Measurements from ENCODE around the gene PARP1. TPM values are rescaled to one million over a fixed set of nuclear protein-coding genes. Genes with fewer than 3 reads are reported as not detected.

PARP1 gene
- total RNA-seq, 3 donors from 2014 or later, result 209 to 218 (median 213) TPM

DNA sequence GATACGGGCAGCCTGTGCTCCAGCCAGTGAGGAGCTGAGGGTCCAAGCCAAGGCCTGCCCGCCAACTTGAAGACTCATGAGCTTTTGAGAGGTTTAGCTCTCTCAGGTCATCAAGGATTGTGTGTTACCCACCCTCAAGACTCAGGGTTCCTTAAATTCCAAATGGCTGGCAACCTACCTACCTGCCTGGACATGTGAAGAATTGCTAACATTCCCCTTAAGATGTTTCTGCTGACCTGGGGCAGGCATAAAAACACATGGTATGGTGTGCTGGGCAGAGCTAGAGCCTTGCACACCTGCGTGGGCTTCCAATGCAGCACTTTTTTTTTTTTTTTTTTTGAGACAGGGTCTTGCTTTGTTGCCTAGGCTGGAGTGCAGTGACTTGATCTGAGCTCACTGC lies 17.2 kb downstream of the PARP1 start:
- no peak for ATAC-seq
- Mint-ChIP-seq H3K4me1 (ENCODE audit: low read depth) (peaks cover 9% of the 10 kb centered on the region), H3K36me3 (ENCODE audit: insufficient read depth) (peaks cover 40% of the 10 kb centered on the region), H3K27me3 (ENCODE audit: low read depth) (no peaks in the 10 kb centered on the region), H3K9me3 (no peaks in the 10 kb centered on the region), H3K4me3 (no peak overlapping the region)
- no peak for DNase-seq

GRCh38 chr1:226388131-226388530 lies 19.8 kb downstream of the PARP1 start:
- H3K4me1 Mint-ChIP-seq (ENCODE audit: low read depth), result no peaks in the 10 kb centered on the region
- no peak for DNase-seq
- no peaks in the 10 kb centered on the region for H3K9me3 Mint-ChIP-seq
- H3K4me3 Mint-ChIP-seq, result no peak overlapping the region
- no peaks in the 10 kb centered on the region for H3K27me3 Mint-ChIP-seq (ENCODE audit: low read depth)
- peaks cover 48% of the 10 kb centered on the region for H3K36me3 Mint-ChIP-seq (ENCODE audit: insufficient read depth)
- no peak for ATAC-seq

DNA sequence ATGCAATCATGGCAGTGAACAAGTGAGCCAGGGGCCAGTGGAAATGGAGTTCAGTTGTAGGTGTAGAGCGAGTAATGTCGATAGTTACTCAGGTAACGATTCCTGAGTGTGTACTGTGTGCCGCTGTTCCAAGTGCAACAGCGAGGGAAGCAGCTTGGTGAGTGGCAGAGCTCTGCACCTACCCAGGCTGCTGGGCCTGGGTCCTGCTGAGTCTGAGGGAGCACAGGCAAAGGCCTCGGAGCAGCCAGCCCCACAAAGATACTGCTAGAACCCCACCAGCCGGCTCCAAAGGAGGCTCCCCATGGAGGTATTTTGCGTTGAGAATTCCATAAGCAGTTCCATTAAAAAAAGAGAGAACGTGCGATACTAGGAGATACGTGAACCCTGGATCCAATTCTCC lies 23.2 kb downstream of the PARP1 start:
- no peak for DNase-seq
- Mint-ChIP-seq H3K4me1 (ENCODE audit: low read depth) (peaks cover 4% of the 10 kb centered on the region), H3K4me3 (no peak overlapping the region), H3K9me3 (no peaks in the 10 kb centered on the region), H3K36me3 (ENCODE audit: insufficient read depth) (peaks cover 58% of the 10 kb centered on the region), H3K27me3 (ENCODE audit: low read depth) (no peaks in the 10 kb centered on the region)
- ATAC-seq, result no peak

GRCh38 chr1:226384040-226384439 lies 23.9 kb downstream of the PARP1 start:
- DNase-seq (no peak), ATAC-seq (no peak)
- peaks cover 4% of the 10 kb centered on the region for H3K4me1 Mint-ChIP-seq (ENCODE audit: low read depth)
- H3K4me3 Mint-ChIP-seq, result no peak overlapping the region
- H3K36me3 Mint-ChIP-seq (ENCODE audit: insufficient read depth), result peaks cover 61% of the 10 kb centered on the region
- no peaks in the 10 kb centered on the region for H3K27me3 Mint-ChIP-seq (ENCODE audit: low read depth)
- H3K9me3 Mint-ChIP-seq, result no peaks in the 10 kb centered on the region

DNA sequence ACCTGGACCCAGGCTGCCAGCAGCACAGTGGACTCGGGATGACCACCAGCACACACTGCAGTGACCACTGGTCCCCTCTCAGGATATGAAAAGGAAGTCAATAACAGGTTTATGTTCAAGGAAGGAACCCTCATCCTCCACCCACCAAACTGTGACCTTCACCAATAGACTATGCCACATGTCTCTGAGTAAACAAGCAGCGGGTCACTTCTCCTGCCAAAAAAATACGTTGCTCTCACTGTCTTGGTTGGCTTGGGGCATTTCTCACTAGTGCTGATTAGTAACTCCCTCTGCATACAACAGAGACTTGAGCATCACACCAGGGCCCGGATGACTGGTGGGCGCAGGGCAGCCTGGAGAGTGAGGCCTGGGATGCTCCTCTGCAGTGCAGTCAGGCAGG lies 25.9 kb downstream of the PARP1 start:
- DNase-seq (no peak), ATAC-seq (no peak)
- no peak overlapping the region for H3K4me3 Mint-ChIP-seq
- H3K27me3 Mint-ChIP-seq (ENCODE audit: low read depth), result no peaks in the 10 kb centered on the region
- H3K36me3 Mint-ChIP-seq (ENCODE audit: insufficient read depth), result peaks cover 65% of the 10 kb centered on the region
- H3K9me3 Mint-ChIP-seq, result no peaks in the 10 kb centered on the region
- H3K4me1 Mint-ChIP-seq (ENCODE audit: low read depth), result peaks cover 4% of the 10 kb centered on the region

- H3K36me3 Mint-ChIP-seq (ENCODE audit: insufficient read depth), result peaks cover 69% of the 10 kb centered on the region
- no peak for ATAC-seq
These were observed 26.5 kb downstream of the PARP1 start for GRCh38 chr1:226381226-226381998.

GRCh38 chr1:226378071-226378470 lies 29.8 kb downstream of the PARP1 start:
- no peaks in the 10 kb centered on the region for H3K9me3 Mint-ChIP-seq
- peaks cover 66% of the 10 kb centered on the region for H3K36me3 Mint-ChIP-seq (ENCODE audit: insufficient read depth)
- H3K27me3 Mint-ChIP-seq (ENCODE audit: low read depth), result no peaks in the 10 kb centered on the region
- no peak for ATAC-seq
- DNase-seq, result no peak
- H3K4me1 Mint-ChIP-seq (ENCODE audit: low read depth), result peaks cover 4% of the 10 kb centered on the region
- H3K4me3 Mint-ChIP-seq, result no peak overlapping the region

More at GRCh38 chr1:226381226-226381998, 26.5 kb downstream of the PARP1 start:
- no peaks in the 10 kb centered on the region for H3K27me3 Mint-ChIP-seq (ENCODE audit: low read depth)
- DNase-seq, result no peak
- H3K4me1 Mint-ChIP-seq (ENCODE audit: low read depth), result peaks cover 4% of the 10 kb centered on the region
- no peaks in the 10 kb centered on the region for H3K9me3 Mint-ChIP-seq
- no peak overlapping the region for H3K4me3 Mint-ChIP-seq

- ATAC-seq (no peak), DNase-seq (no peak)
- Mint-ChIP-seq H3K27me3 (ENCODE audit: low read depth) (no peaks in the 10 kb centered on the region), H3K4me1 (ENCODE audit: low read depth) (peaks cover 4% of the 10 kb centered on the region), H3K9me3 (no peaks in the 10 kb centered on the region), H3K36me3 (ENCODE audit: insufficient read depth) (peaks cover 68% of the 10 kb centered on the region), H3K4me3 (no peak overlapping the region)
These were observed 31.6 kb downstream of the PARP1 start for GRCh38 chr1:226376300-226376699.

- Mint-ChIP-seq H3K4me1 (ENCODE audit: low read depth) (no peaks in the 10 kb centered on the region), H3K27me3 (ENCODE audit: low read depth) (no peaks in the 10 kb centered on the region), H3K4me3 (no peak overlapping the region), H3K9me3 (no peaks in the 10 kb centered on the region), H3K36me3 (ENCODE audit: insufficient read depth) (peaks cover 52% of the 10 kb centered on the region)
- DNase-seq (no peak), ATAC-seq (no peak)
These were observed 34.5 kb downstream of the PARP1 start for GRCh38 chr1:226373376-226373775.

DNA sequence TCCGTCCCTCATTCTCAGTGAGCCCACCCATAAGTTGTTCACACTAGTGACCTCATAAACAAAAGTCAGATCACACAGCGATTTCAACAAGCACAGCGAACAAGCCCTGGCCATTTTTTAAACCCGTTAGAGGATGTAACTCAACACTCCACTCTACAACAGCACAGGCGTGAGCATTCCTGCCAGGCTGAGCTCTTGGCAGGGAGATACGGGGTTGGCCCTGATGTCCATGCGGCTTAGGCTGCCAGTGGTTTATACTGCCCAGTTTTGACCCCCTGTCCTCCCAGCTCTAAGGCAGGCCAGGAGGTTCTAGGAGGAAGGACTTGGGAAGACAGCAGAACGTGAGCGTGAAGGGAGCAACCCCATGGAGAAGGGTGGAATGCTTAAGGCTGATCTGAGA lies 35.0 kb downstream of the PARP1 start:
- ATAC-seq (no peak), DNase-seq (no peak)
- H3K27me3 Mint-ChIP-seq (ENCODE audit: low read depth), result no peaks in the 10 kb centered on the region
- H3K36me3 Mint-ChIP-seq (ENCODE audit: insufficient read depth), result peaks cover 47% of the 10 kb centered on the region
- H3K4me3 Mint-ChIP-seq, result no peak overlapping the region
- H3K9me3 Mint-ChIP-seq, result no peaks in the 10 kb centered on the region
- no peaks in the 10 kb centered on the region for H3K4me1 Mint-ChIP-seq (ENCODE audit: low read depth)

DNA sequence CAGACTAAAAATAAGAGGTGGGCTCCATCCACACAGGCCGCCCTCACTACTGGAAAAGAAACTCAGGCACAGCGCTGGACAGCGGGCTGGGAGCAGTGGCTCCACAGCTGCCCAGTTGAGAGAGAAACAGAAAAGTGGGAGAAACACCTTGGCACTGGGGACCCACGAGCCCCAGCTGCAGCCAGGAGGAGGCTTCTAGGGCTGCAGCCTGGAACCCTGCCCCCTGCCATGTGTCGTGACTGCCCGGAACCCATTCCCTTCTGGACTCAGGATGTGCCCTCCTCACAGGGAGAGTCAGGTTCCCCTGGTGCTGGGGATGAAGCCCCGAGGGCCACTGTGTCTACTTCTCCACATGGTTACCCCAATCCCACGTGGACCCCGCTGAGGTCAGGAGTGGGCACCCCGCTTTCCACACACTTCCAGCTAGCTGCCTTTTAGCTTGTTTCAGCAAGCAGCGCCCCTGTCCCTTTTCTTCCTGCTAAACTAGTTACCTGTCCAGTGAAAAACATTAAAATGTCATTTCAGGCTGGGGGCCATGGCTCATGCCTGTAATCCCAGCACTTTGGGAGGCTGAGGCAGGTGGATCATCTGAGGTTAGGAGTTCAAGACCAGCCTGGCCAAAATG lies 35.9 kb downstream of the PARP1 start:
- H3K9me3 Mint-ChIP-seq, result no peaks in the 10 kb centered on the region

GRCh38 chr1:226371027-226371694 lies 36.7 kb downstream of the PARP1 start:
- Mint-ChIP-seq H3K36me3 (ENCODE audit: insufficient read depth) (peaks cover 46% of the 10 kb centered on the region), H3K27me3 (ENCODE audit: low read depth) (no peaks in the 10 kb centered on the region), H3K4me1 (ENCODE audit: low read depth) (no peaks in the 10 kb centered on the region), H3K4me3 (no peak overlapping the region), H3K9me3 (no peaks in the 10 kb centered on the region)
- DNase-seq (no peak), ATAC-seq (no peak)

More for the DNA sequence above, 35.9 kb downstream of the PARP1 start:
- no peak for ATAC-seq
- Mint-ChIP-seq H3K4me3 (no peak overlapping the region), H3K36me3 (ENCODE audit: insufficient read depth) (peaks cover 46% of the 10 kb centered on the region), H3K27me3 (ENCODE audit: low read depth) (no peaks in the 10 kb centered on the region), H3K4me1 (ENCODE audit: low read depth) (no peaks in the 10 kb centered on the region)
- DNase-seq, result no peak

- Mint-ChIP-seq H3K9me3 (no peaks in the 10 kb centered on the region), H3K4me1 (ENCODE audit: low read depth) (no peaks in the 10 kb centered on the region), H3K27me3 (ENCODE audit: low read depth) (no peaks in the 10 kb centered on the region), H3K4me3 (no peak overlapping the region), H3K36me3 (ENCODE audit: insufficient read depth) (peaks cover 50% of the 10 kb centered on the region)
- DNase-seq (no peak), ATAC-seq (no peak)
These were observed 37.6 kb downstream of the PARP1 start for GRCh38 chr1:226370144-226370923.

GRCh38 chr1:226369110-226369509 lies 38.8 kb downstream of the PARP1 start:
- H3K4me3 Mint-ChIP-seq, result no peak overlapping the region
- no peaks in the 10 kb centered on the region for H3K27me3 Mint-ChIP-seq (ENCODE audit: low read depth)
- ATAC-seq (no peak), DNase-seq (no peak)
- H3K9me3 Mint-ChIP-seq, result no peaks in the 10 kb centered on the region
- H3K36me3 Mint-ChIP-seq (ENCODE audit: insufficient read depth), result peaks cover 47% of the 10 kb centered on the region
- H3K4me1 Mint-ChIP-seq (ENCODE audit: low read depth), result no peaks in the 10 kb centered on the region

All from activated T-cell treated with anti-CD3 and anti-CD28 coated beads, Interleukin-2, amount 50 U/mL, for 4 hours (primary cell).